ENCODE data around the gene NXN.
"Not testable (repeated sequence)": the region's sequence is repeated elsewhere in the genome, so short reads cannot be mapped to it uniquely, and the experiment has no call there.

The NXN gene

GRCh38 chr17:800446-801242, 178.9 kb downstream of the NXN start:
- no peak for DNase-seq (ENCODE audit: low read depth in 3 of 3)

GRCh38 chr17:799261-799660, 180.3 kb downstream of the NXN start:
- DNase-seq (ENCODE audit: low read depth in 3 of 3) = no peak

- DNase-seq (ENCODE audit: low read depth in 3 of 3) = no peak
Observed at GRCh38 chr17:798246-798645, 181.3 kb downstream of the NXN start.

- no peak for DNase-seq (ENCODE audit: low read depth in 3 of 3)
Observed at GRCh38 chr17:797236-797840, 182.2 kb downstream of the NXN start.

- no peak for DNase-seq (ENCODE audit: low read depth in 3 of 3)
Observed at GRCh38 chr17:796609-797008, 183.0 kb downstream of the NXN start.

GRCh38 chr17:795721-796120, 183.9 kb downstream of the NXN start:
- DNase-seq (ENCODE audit: low read depth in 3 of 3) = no peak

- DNase-seq (ENCODE audit: low read depth in 3 of 3) = no peak
Observed at GRCh38 chr17:795276-795675, 184.3 kb downstream of the NXN start.

- DNase-seq (ENCODE audit: low read depth in 3 of 3) = peak in 2 of 3 experiments; percentile 8 to 37
Observed at GRCh38 chr17:794876-795275, 184.7 kb downstream of the NXN start.

GRCh38 chr17:792277-792676, 187.3 kb downstream of the NXN start:
- no peak for DNase-seq (ENCODE audit: low read depth in 3 of 3)

- DNase-seq (ENCODE audit: low read depth in 3 of 3) = no peak
Observed at GRCh38 chr17:791829-792228, 187.7 kb downstream of the NXN start.

GRCh38 chr17:790874-791247, 188.7 kb downstream of the NXN start:
- not testable (repeated sequence) for DNase-seq (ENCODE audit: low read depth in 3 of 3)

GRCh38 chr17:789931-790873, 189.4 kb downstream of the NXN start:
- DNase-seq (ENCODE audit: low read depth in 3 of 3) = not testable (repeated sequence)

- DNase-seq (ENCODE audit: low read depth in 3 of 3) = no peak
Observed at GRCh38 chr17:789160-789840, 190.3 kb downstream of the NXN start.

GRCh38 chr17:788551-788950, 191.0 kb downstream of the NXN start:
- DNase-seq (ENCODE audit: low read depth in 3 of 3) = no peak

- DNase-seq (ENCODE audit: low read depth in 3 of 3) = no peak
Observed at GRCh38 chr17:787641-788221, 191.8 kb downstream of the NXN start.

- DNase-seq (ENCODE audit: low read depth in 3 of 3) = not testable (repeated sequence)
Observed at GRCh38 chr17:785901-786300, 193.7 kb downstream of the NXN start.

GRCh38 chr17:784143-784542, 195.4 kb downstream of the NXN start:
- DNase-seq (ENCODE audit: low read depth in 3 of 3) = no peak

- DNase-seq (ENCODE audit: low read depth in 3 of 3) = peak; percentile 92 to 94 (median 94)
Observed at GRCh38 chr17:781805-782731, 197.5 kb downstream of the NXN start, which contains the start of the genes GLOD4 and MRM3. GLOD4 (minus strand) TSS chr17:782280; CDS start chr17:782255, 25 bp downstream. MRM3 (plus strand) TSS chr17:782353; CDS start chr17:782379, 26 bp downstream.

- DNase-seq (ENCODE audit: low read depth in 3 of 3) = no peak
Observed at GRCh38 chr17:778096-778495, 201.5 kb downstream of the NXN start.

- no peak for DNase-seq (ENCODE audit: low read depth in 3 of 3)
Observed at GRCh38 chr17:774313-774584, 205.3 kb downstream of the NXN start.

Measured in stimulated activated CD4-positive, alpha-beta T cell treated with anti-CD3 and anti-CD28 coated beads, TNF-alpha, amount 100 ng/mL, for 24 hours (primary cell).